Spleen (tissue), 11 donors: ENCODE results near the gene DNAH6. TPM values are rescaled to one million over a fixed set of nuclear protein-coding genes. Genes with fewer than 3 reads are reported as not detected.

ENCODE experiments used
- DNase-seq: peaks from one replicate; pipeline ENCODE4 v3.0.0-alpha.2; 2020
- H3K27ac ChIP-seq, 8 donors: fragments of 200-600 bp; sonication (generic) in 7 of 8; 1 replicate in 4 of 8; 2 replicates in 4 of 8; pipeline versions ENCODE4 v1.5.0 to v1.8.0; 2016 to 2021; ENCODE audit warnings: inconsistent platforms in 4 of 8, mild to moderate bottlenecking in 4 of 8, moderate library complexity in 1 of 8
- H3K27me3 ChIP-seq, 7 donors: fragments of 200-600 bp; sonication (generic) in 6 of 7; replicated peaks in 1 of 7; 1 replicate in 4 of 7; 2 replicates in 3 of 7; pipeline versions ENCODE4 v1.5.0 to v1.8.0; 2016 to 2021; ENCODE audit warnings: inconsistent platforms in 3 of 7, mild to moderate bottlenecking in 1 of 7
- H3K36me3 ChIP-seq, 6 donors: fragments of 200-600 bp; sonication (generic) in 5 of 6; 1 replicate in 4 of 6; 2 replicates in 2 of 6; pipeline versions ENCODE4 v1.5.0 to v1.8.0; 2016 to 2021; ENCODE audit warnings: inconsistent platforms in 2 of 6
- H3K4me1 ChIP-seq, 6 donors: fragments of 200-600 bp; sonication (generic) in 5 of 6; 1 replicate in 3 of 6; 2 replicates in 3 of 6; pipeline versions ENCODE4 v1.5.0 to v1.8.0; 2016 to 2021; ENCODE audit warnings: inconsistent platforms in 3 of 6
- H3K4me3 ChIP-seq, 8 donors: fragments of 200-600 bp; sonication (generic) in 7 of 8; 1 replicate in 4 of 8; 2 replicates in 4 of 8; pipeline versions ENCODE4 v1.5.0 to v1.8.0; 2016 to 2021; ENCODE audit warnings: inconsistent platforms in 4 of 8, mild to moderate bottlenecking in 4 of 8, moderate library complexity in 2 of 8
- H3K9me3 ChIP-seq, 8 donors: fragments of 200-600 bp; sonication (generic) in 7 of 8; 1 replicate in 4 of 8; 2 replicates in 4 of 8; pipeline versions ENCODE4 v1.5.0 to v1.8.0; 2016 to 2021; ENCODE audit warnings: inconsistent platforms in 4 of 8
- POLR2A ChIP-seq, 3 donors: fragments of 450-650 bp; IDR thresholded peaks; one replicate each; pipeline ENCODE4 v1.5.1; 2017; ENCODE audit warnings: antibody characterized with exemption in 3 of 3, mild to moderate bottlenecking in 1 of 3
- POLR2AphosphoS5 ChIP-seq, 3 donors: sonication (generic); formaldehyde crosslinking; IDR thresholded peaks; one replicate each; pipeline ENCODE4 v1.5.1; 2017; ENCODE audit warnings: antibody characterized with exemption in 3 of 3
- WGBS, 5 donors: extraction: QIAGEN DNeasy Blood & Tissue Kit in 3 of 5; methylation state at CpG; one replicate each; pipeline versions ENCODE4 v1.1.5 to v1.1.7; 2013 to 2018; 5-methylcytosine and 5-hydroxymethylcytosine counted together
- intact Hi-C: fragments of 100-400 bp; cut with DNase I; formaldehyde crosslinking; loops from one replicate; pipeline ENCODE4 v1.15.0; 2023; ENCODE audit warnings: low total_unique reads
- polyA plus RNA-seq, 3 donors: library from polyadenylated mRNA; stranded (reverse); fragments of 200-250 nt; gene quantifications; one replicate each; pipeline ENCODE4 v1.2.1, GENCODE V29; 2013
- total RNA-seq, 7 donors: library from RNA; depleted of rRNA in 3 of 7; stranded (reverse); fragments of >200 nt in 3 of 7; fragmentation: NEBNext Ultra II Directional in 4 of 7; extraction: Animal tissue kit (Norgen Biotek cat#: 25700) in 4 of 7; gene quantifications; one replicate each; pipeline versions ENCODE4 v1.1.0 to v1.2.1, GENCODE V29; 2016 to 2021
- TF ChIP-seq, protein P1 (sequence below), 11 experiments: fragments of 200-600 bp in 7 of 11; fragments of 450-650 bp in 4 of 11; sonication (generic) in 4 of 11; IDR thresholded peaks in 8 of 11; conservative IDR thresholded peaks in 3 of 11; 1 replicate in 7 of 11; 2 replicates in 4 of 11; pipeline versions ENCODE4 v1.4.0 to v1.8.0; 2016 to 2021; ENCODE audit warnings: antibody characterized with exemption in 11 of 11, inconsistent platforms in 4 of 11, mild to moderate bottlenecking in 1 of 11
- donor health status: healthy with polysubstance abuse.
- donor health status: DM: no; HTN: no; CAD: no; lungs with moderate emphysema.
- donor health status: DM: no; HTN: no; CAD: no.
- donor health status: Bipolar disorder and iron deficiency.
- donor health status: healthy.
- donor health status: DM: no; HTN: no; CAD: no.
- donor health status: DM: yes; HTN: yes; CAD: no.

DNAH6 gene
- total and polyA plus RNA-seq, 10 donors: 0.02 to 1.1 (median 0.43) TPM; not detected in 1

DNA sequence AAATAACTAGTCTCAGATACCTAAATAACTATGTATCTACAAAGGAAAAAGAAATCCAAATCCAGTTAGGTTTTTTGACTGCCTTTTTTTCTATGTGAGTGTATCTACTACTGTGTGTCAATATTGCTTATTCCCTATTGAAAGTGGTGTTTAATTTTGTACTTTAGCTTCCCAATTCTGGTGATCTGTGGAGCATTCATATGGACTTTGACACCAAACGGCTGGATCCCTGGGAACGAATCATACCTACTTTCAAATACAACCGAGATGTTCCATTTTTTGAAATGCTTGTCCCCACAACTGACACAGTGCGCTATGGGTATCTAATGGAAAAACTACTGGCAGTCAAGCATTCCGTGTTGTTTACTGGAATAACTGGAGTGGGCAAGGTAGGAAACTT lies 152.8 kb downstream of the DNAH6 start:
- intact Hi-C loops: no loop called here
- H3K4me1 ChIP-seq: no peaks in the 10 kb centered on the region
- no peak overlapping the region for H3K4me3 ChIP-seq
- H3K27me3 ChIP-seq: no peaks in the 10 kb centered on the region
- TF ChIP-seq POLR2A (IDR thresholded peaks at IDR 0.05) (no peak), POLR2AphosphoS5 (IDR thresholded peaks at IDR 0.05) (no peak)
- TF ChIP-seq, protein P1, sequence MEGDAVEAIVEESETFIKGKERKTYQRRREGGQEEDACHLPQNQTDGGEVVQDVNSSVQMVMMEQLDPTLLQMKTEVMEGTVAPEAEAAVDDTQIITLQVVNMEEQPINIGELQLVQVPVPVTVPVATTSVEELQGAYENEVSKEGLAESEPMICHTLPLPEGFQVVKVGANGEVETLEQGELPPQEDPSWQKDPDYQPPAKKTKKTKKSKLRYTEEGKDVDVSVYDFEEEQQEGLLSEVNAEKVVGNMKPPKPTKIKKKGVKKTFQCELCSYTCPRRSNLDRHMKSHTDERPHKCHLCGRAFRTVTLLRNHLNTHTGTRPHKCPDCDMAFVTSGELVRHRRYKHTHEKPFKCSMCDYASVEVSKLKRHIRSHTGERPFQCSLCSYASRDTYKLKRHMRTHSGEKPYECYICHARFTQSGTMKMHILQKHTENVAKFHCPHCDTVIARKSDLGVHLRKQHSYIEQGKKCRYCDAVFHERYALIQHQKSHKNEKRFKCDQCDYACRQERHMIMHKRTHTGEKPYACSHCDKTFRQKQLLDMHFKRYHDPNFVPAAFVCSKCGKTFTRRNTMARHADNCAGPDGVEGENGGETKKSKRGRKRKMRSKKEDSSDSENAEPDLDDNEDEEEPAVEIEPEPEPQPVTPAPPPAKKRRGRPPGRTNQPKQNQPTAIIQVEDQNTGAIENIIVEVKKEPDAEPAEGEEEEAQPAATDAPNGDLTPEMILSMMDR (IDR thresholded peaks at IDR 0.05 in 8 of 11, conservative IDR thresholded peaks at IDR 0.05 in 3 of 11): no peak
- H3K9me3 ChIP-seq: peaks cover 0 to under 1% (median 0%) of the 10 kb centered on the region in 8 donors
- no peaks in the 10 kb centered on the region for H3K36me3 ChIP-seq
- WGBS, 5 donors: 86 to 94% (median 90%) methylated on average over 5 of the region's 5 CpGs
- no peak for DNase-seq
- H3K27ac ChIP-seq: no peak overlapping the region

DNA sequence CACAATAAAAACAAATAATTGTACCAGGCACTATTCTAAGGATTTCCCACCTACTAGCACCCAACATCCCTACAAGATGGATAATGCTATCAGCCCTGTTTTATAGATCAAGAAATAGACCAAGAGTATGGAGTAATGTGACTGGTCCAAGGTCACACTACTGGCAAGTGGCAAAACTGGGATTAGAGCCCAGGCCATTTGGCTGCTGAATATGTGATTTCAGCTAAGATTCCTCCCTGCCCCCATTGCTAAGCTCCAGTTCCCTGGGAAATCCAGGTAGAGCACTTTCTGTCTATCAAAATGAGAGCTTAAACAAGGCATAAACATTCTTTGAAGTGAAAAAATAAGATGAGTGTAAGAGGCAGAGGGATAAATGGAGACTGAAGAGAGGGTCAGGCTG lies 157.8 kb downstream of the DNAH6 start:
- intact Hi-C loops: no loop called here
- H3K36me3 ChIP-seq: no peaks in the 10 kb centered on the region
- no peaks in the 10 kb centered on the region for H3K4me1 ChIP-seq
- TF ChIP-seq POLR2A (IDR thresholded peaks at IDR 0.05) (no peak), POLR2AphosphoS5 (IDR thresholded peaks at IDR 0.05) (no peak)
- TF ChIP-seq, protein P1 (IDR thresholded peaks at IDR 0.05 in 8 of 11, conservative IDR thresholded peaks at IDR 0.05 in 3 of 11): no peak
- no peak overlapping the region for H3K27ac ChIP-seq
- no peaks in the 10 kb centered on the region for H3K9me3 ChIP-seq
- DNase-seq: no peak
- no peak overlapping the region for H3K4me3 ChIP-seq
- no peaks in the 10 kb centered on the region for H3K27me3 ChIP-seq

DNA sequence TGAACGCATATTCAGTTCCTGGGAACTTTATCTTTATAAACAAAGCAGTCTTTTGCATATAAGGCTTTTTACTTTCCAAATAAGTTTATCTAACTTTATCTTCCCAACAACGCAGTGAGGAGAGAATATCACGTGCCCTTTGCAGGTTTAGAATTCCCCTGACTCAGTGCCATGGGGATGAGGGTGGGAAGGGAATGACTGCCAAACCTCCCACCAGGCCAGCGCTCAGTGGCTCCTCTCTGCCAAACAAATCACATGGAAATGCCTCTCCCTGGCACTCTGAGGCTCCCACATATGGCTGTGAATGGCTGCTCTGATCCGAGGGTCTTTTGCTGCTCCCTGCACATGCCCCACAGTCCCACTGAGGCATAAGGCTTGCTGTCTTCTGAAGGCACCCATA lies 158.3 kb downstream of the DNAH6 start:
- no peak overlapping the region for H3K27ac ChIP-seq
- no peaks in the 10 kb centered on the region for H3K27me3 ChIP-seq
- intact Hi-C loops: no loop called here
- TF ChIP-seq POLR2AphosphoS5 (IDR thresholded peaks at IDR 0.05) (no peak), POLR2A (IDR thresholded peaks at IDR 0.05) (no peak)
- TF ChIP-seq, protein P1 (IDR thresholded peaks at IDR 0.05 in 8 of 11, conservative IDR thresholded peaks at IDR 0.05 in 3 of 11): no peak
- H3K4me3 ChIP-seq: no peak overlapping the region
- WGBS, 5 donors: 66 to 94% (median 78%) methylated on average over 5 of the region's 5 CpGs
- DNase-seq: no peak
- no peaks in the 10 kb centered on the region for H3K36me3 ChIP-seq
- no peaks in the 10 kb centered on the region for H3K9me3 ChIP-seq
- no peaks in the 10 kb centered on the region for H3K4me1 ChIP-seq

DNA sequence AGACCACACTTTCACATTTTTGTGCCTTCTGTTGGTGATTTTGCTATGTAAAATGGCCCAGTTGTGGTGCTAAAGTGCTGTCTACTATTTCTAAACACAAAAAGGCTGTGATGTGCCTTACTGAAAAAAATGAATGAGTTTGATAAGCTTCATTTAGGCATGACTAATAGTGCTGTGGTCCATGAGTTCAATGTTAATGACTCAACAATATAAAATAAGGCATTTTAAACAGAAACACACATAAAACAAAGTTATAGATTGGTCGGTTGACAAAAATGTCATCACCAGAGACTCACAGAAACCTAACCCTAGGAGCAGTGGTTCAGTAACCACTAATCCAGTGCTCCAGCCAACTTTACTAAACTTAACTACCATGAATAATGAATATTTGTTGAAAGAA lies 160.0 kb downstream of the DNAH6 start:
- H3K4me1 ChIP-seq: no peaks in the 10 kb centered on the region
- no peak overlapping the region for H3K27ac ChIP-seq
- intact Hi-C loops: no loop called here
- TF ChIP-seq, protein P1 (IDR thresholded peaks at IDR 0.05 in 8 of 11, conservative IDR thresholded peaks at IDR 0.05 in 3 of 11): no peak
- TF ChIP-seq POLR2A (IDR thresholded peaks at IDR 0.05): no peak
- no peak for TF ChIP-seq POLR2AphosphoS5 (IDR thresholded peaks at IDR 0.05)
- H3K9me3 ChIP-seq: no peaks in the 10 kb centered on the region
- H3K36me3 ChIP-seq: no peaks in the 10 kb centered on the region
- no peak overlapping the region for H3K4me3 ChIP-seq
- 83 to 100% (median 91%) methylated on average over 1 of the region's 1 CpG for WGBS, 5 donors
- no peaks in the 10 kb centered on the region for H3K27me3 ChIP-seq
- DNase-seq: no peak
